Ovary (tissue), 3 donors: Measurements from ENCODE around the gene FXYD1.

Experiments used
- EP300 ChIP-seq: sonication (generic); formaldehyde crosslinking; IDR thresholded peaks from one replicate; pipeline ENCODE4 v1.6.1; 2017; ENCODE audit warnings: antibody characterized with exemption
- POLR2A ChIP-seq: fragments of 450-650 bp; IDR thresholded peaks from one replicate; pipeline ENCODE4 v1.6.1; 2017; ENCODE audit warnings: antibody characterized with exemption, mild to moderate bottlenecking, moderate library complexity
- TF ChIP-seq, protein P1 (sequence below), 3 donors: fragments of 450-650 bp in 2 of 3; fragments of 200-600 bp in 1 of 3; IDR thresholded peaks; one replicate each; pipeline versions ENCODE4 v1.5.1 to v1.8.0; 2016 to 2022; ENCODE audit warnings: antibody characterized with exemption in 3 of 3, mild to moderate bottlenecking in 1 of 3
- donor health status: DM: no; HTN: no; CAD: no.

DNA sequence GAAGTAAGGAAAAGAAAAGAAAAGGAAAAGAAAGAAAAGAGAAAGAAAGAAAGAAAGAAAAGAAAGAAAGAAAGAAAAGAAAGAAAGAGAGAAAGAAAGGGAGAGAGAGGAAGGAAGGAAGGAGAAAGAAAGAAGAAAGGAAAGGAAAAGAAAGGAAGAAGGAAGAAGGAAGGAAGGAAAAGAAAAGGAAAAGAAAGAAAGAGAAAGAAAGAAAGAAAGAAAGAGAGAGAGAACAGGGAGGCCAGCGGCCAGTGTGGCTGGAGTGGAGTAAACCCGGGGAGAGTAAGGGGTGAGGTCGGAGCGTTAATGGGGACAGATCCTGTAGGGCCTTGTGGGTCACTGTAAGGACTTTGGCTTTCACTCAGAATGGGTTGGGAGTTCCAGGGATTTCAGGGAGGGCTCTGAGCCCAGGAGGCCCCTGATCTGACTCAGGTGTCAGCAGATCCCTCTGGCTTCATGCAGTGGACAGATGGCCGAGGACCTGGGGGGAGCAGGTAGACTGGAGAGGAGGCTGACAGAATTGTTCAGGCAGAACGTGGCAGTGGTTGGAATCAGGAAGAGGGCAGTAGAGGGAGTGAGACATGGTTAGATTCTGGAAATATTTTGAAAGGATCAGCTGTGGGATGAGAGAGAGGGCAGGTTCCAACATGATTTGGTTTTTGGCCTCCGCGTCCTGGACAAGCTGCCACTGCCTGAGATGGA is 42.8 kb upstream of the FXYD1 start:
- TF ChIP-seq, protein P1, sequence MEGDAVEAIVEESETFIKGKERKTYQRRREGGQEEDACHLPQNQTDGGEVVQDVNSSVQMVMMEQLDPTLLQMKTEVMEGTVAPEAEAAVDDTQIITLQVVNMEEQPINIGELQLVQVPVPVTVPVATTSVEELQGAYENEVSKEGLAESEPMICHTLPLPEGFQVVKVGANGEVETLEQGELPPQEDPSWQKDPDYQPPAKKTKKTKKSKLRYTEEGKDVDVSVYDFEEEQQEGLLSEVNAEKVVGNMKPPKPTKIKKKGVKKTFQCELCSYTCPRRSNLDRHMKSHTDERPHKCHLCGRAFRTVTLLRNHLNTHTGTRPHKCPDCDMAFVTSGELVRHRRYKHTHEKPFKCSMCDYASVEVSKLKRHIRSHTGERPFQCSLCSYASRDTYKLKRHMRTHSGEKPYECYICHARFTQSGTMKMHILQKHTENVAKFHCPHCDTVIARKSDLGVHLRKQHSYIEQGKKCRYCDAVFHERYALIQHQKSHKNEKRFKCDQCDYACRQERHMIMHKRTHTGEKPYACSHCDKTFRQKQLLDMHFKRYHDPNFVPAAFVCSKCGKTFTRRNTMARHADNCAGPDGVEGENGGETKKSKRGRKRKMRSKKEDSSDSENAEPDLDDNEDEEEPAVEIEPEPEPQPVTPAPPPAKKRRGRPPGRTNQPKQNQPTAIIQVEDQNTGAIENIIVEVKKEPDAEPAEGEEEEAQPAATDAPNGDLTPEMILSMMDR (IDR thresholded peaks at IDR 0.05): no peak
- no peak for TF ChIP-seq POLR2A
- TF ChIP-seq EP300: no peak
